Uterus (tissue), 2 donors: ENCODE results near the gene SNX14.

ENCODE experiments used
- POLR2A ChIP-seq, 2 donors: fragments of 450-650 bp; IDR thresholded peaks; one replicate each; pipeline ENCODE4 v1.6.1; 2016; ENCODE audit warnings: antibody characterized with exemption in 2 of 2, mild to moderate bottlenecking in 1 of 2, moderate library complexity in 1 of 2
- TF ChIP-seq, protein P1 (sequence below), 4 experiments: fragments of 200-600 bp in 2 of 4; fragments of 450-650 bp in 2 of 4; sonication (generic) in 2 of 4; IDR thresholded peaks; one replicate each; pipeline ENCODE4 v1.5.1; 2016 to 2019; ENCODE audit warnings: antibody characterized with exemption in 4 of 4, mild to moderate bottlenecking in 2 of 4, moderate library complexity in 1 of 4

DNA sequence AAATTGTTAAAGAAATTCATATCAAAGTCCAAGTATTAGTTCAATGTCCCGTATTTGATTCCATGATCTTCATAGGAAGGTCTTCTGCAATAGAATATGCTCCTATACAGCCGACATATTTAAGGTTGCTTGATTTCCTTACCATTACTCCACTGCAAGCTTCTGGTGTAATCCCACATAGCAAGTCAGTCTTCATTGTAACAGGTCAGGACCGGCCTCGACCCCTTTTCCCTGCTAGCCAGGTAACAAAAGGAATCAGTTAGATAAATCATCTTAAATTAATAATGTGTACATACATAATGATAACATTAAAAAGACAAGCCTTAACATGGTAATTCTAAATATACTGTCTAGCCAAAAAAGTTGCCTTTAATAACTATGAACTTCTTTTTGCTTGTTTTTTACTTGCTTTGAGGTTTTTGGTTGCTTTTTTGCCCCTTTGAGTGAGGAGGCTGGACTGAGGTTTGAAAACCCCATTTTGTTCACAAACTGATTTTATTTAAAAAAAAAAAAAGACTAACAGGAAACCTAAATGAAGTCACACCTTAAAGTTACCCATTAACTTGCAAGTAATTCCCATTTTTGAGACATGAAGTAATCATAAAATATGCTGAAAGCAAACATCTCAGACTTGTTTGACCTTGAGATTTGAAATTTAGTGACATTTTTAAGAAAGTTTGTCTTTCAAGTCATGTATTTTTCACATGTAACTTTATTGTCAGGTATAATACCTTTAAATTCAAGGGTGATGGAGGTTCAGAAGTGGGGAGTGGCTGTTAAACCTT is 19.2 kb upstream of the SNX14 start:
- TF ChIP-seq, protein P1, sequence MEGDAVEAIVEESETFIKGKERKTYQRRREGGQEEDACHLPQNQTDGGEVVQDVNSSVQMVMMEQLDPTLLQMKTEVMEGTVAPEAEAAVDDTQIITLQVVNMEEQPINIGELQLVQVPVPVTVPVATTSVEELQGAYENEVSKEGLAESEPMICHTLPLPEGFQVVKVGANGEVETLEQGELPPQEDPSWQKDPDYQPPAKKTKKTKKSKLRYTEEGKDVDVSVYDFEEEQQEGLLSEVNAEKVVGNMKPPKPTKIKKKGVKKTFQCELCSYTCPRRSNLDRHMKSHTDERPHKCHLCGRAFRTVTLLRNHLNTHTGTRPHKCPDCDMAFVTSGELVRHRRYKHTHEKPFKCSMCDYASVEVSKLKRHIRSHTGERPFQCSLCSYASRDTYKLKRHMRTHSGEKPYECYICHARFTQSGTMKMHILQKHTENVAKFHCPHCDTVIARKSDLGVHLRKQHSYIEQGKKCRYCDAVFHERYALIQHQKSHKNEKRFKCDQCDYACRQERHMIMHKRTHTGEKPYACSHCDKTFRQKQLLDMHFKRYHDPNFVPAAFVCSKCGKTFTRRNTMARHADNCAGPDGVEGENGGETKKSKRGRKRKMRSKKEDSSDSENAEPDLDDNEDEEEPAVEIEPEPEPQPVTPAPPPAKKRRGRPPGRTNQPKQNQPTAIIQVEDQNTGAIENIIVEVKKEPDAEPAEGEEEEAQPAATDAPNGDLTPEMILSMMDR (IDR thresholded peaks at IDR 0.05) = no peak
- TF ChIP-seq POLR2A (IDR thresholded peaks at IDR 0.05) = no peak
